Bronchial smooth muscle cell (primary cell): ENCODE results near the gene SH3BGRL2. TPM values are rescaled to one million over a fixed set of nuclear protein-coding genes. Genes with fewer than 3 reads are reported as not detected.

Experiments used
- total RNA-seq: library from RNA; depleted of rRNA; stranded (reverse); fragments of >200 nt; gene quantifications from 2 replicates; pipeline ENCODE4 v1.2.1, GENCODE V29; 2014

SH3BGRL2 gene
- total RNA-seq, result 2.5 and 2.7 TPM in 2 replicates

GRCh38 chr6:79630883-79631692, at the start of gene SH3BGRL2:
Gene SH3BGRL2 (plus strand): TSS chr6:79631329. CDS start chr6:79631462, 133 bp downstream.

Other genes with a start within 250 kb of the SH3BGRL2 start
- gene LCA5, start 93.9 kb upstream of the SH3BGRL2 start, total RNA-seq, result 3.4 and 5.7 TPM in 2 replicates